ENCODE results near the gene GARIN5A. TPM values are rescaled to one million over a fixed set of nuclear protein-coding genes. Genes with fewer than 3 reads are reported as not detected.

The GARIN5A gene
- polyA plus RNA-seq, 1 donor (not counting 4 experiments of a cell fraction or from before 2014, with no cell fraction given) = 0.37 TPM

GRCh38 chr19:50423279-50424113 lies 53.2 kb downstream of the GARIN5A start:
- no peaks in the 10 kb centered on the region for H3K36me3 ChIP-seq (ENCODE audit: control insufficient read depth in 2 of 2, extremely low read depth in 1 of 2, insufficient read depth in 2 of 2, low read length in 2 of 2)
- no peak for TF ChIP-seq EZH2 (IDR thresholded peaks at IDR 0.05; ENCODE audit: low read length)
- no peak for TF ChIP-seq CTCF (optimal IDR thresholded peaks at IDR 0.05 in 1 of 3, IDR thresholded peaks at IDR 0.05 in 1 of 3, conservative IDR thresholded peaks at IDR 0.05 in 1 of 3; ENCODE audit: extremely low read depth in 1 of 3, insufficient read depth in 2 of 3, low read length in 3 of 3)
- dilution Hi-C loops (cut with MboI; ENCODE audit: extremely low pct_ligation_motif_present, low sequenced_read_pairs) = no loop called here
- peaks cover 15% of the 10 kb centered on the region for H3K27me3 ChIP-seq (ENCODE audit: control insufficient read depth, extremely low read depth, insufficient read depth, low read length)
- H3K79me2 ChIP-seq (ENCODE audit: control insufficient read depth, insufficient read depth, low read length) = no peaks in the 10 kb centered on the region
- FAIRE-seq (no peak), DNase-seq (ENCODE audit: low read depth, low spot score) (no peak)
- H4K20me1 ChIP-seq (ENCODE audit: control insufficient read depth, extremely low read depth, insufficient read depth, low read length) = no peaks in the 10 kb centered on the region
- no peaks in the 10 kb centered on the region for H3K9me1 ChIP-seq (ENCODE audit: control insufficient read depth, extremely low read depth, insufficient read depth, low read length)
- no peak overlapping the region for H3K9ac ChIP-seq (ENCODE audit: control insufficient read depth, extremely low read depth, insufficient read depth, low read length)
- H3K4me1 ChIP-seq (ENCODE audit: control insufficient read depth, extremely low read depth, insufficient read depth, low read length) = no peaks in the 10 kb centered on the region
- no peak overlapping the region for H3K27ac ChIP-seq (ENCODE audit: control insufficient read depth, insufficient read depth, low read length)
- H3K4me3 ChIP-seq (ENCODE audit: control insufficient read depth in 2 of 3, extremely low read depth in 1 of 3, insufficient read depth in 2 of 3, low read depth in 1 of 3, low read length in 3 of 3) = no peak overlapping the region
- H3K9me3 ChIP-seq (ENCODE audit: control insufficient read depth, low read depth, low read length) = no peaks in the 10 kb centered on the region
- H2AFZ ChIP-seq (ENCODE audit: control insufficient read depth, low read length) = no peak overlapping the region
- H3K4me2 ChIP-seq (ENCODE audit: control insufficient read depth, extremely low read depth, insufficient read depth, low read depth, low read length) = no peak overlapping the region

- Histone ChIP-seq H3K27ac (ENCODE audit: control insufficient read depth, insufficient read depth, low read length) (no peak overlapping the region), H4K20me1 (ENCODE audit: control insufficient read depth, extremely low read depth, insufficient read depth, low read length) (no peaks in the 10 kb centered on the region), H3K4me1 (ENCODE audit: control insufficient read depth, extremely low read depth, insufficient read depth, low read length) (no peaks in the 10 kb centered on the region), H3K79me2 (ENCODE audit: control insufficient read depth, insufficient read depth, low read length) (no peaks in the 10 kb centered on the region), H3K4me3 (ENCODE audit: control insufficient read depth in 2 of 3, extremely low read depth in 1 of 3, insufficient read depth in 2 of 3, low read depth in 1 of 3, low read length in 3 of 3) (no peak overlapping the region), H3K9ac (ENCODE audit: control insufficient read depth, extremely low read depth, insufficient read depth, low read length) (no peak overlapping the region), H3K9me1 (ENCODE audit: control insufficient read depth, extremely low read depth, insufficient read depth, low read length) (no peaks in the 10 kb centered on the region), H3K9me3 (ENCODE audit: control insufficient read depth, low read depth, low read length) (no peaks in the 10 kb centered on the region), H3K27me3 (ENCODE audit: control insufficient read depth, extremely low read depth, insufficient read depth, low read length) (peaks cover 18% of the 10 kb centered on the region), H2AFZ (ENCODE audit: control insufficient read depth, low read length) (no peak overlapping the region), H3K4me2 (ENCODE audit: control insufficient read depth, extremely low read depth, insufficient read depth, low read depth, low read length) (no peak overlapping the region), H3K36me3 (ENCODE audit: control insufficient read depth in 2 of 2, extremely low read depth in 1 of 2, insufficient read depth in 2 of 2, low read length in 2 of 2) (no peaks in the 10 kb centered on the region)
- no peak for DNase-seq (ENCODE audit: low read depth, low spot score)
- FAIRE-seq = no peak
- TF ChIP-seq CTCF (optimal IDR thresholded peaks at IDR 0.05 in 1 of 3, IDR thresholded peaks at IDR 0.05 in 1 of 3, conservative IDR thresholded peaks at IDR 0.05 in 1 of 3; ENCODE audit: extremely low read depth in 1 of 3, insufficient read depth in 2 of 3, low read length in 3 of 3) (no peak), EZH2 (IDR thresholded peaks at IDR 0.05; ENCODE audit: low read length) (no peak)
- dilution Hi-C loops (cut with MboI; ENCODE audit: extremely low pct_ligation_motif_present, low sequenced_read_pairs) = no loop called here
Observed at GRCh38 chr19:50422397-50423278, 54.0 kb downstream of the GARIN5A start.
